SU-DHL-6 (cell line): Measurements from ENCODE around the gene PKDCC.
"Not testable (repeated sequence)": the region's sequence is repeated elsewhere in the genome, so short reads cannot be mapped to it uniquely, and the experiment has no call there.

Experiments used
- H2AFZ ChIP-seq: fragments of 200-600 bp; sonication (generic); 2 replicates; pipeline ENCODE4 v1.6.1; 2014; ENCODE audit warnings: low read depth, mild to moderate bottlenecking, moderate library complexity, mixed read lengths, antibody characterized with exemption, low read length; ENCODE audit not compliant: severe bottlenecking
- H3F3A ChIP-seq: fragments of 200-600 bp; shearing (Covaris generic); 2 replicates; pipeline ENCODE4 v1.6.0; 2016; ENCODE audit warnings: antibody characterized with exemption, mild to moderate bottlenecking; ENCODE audit not compliant: insufficient read depth
- H3K27ac ChIP-seq: fragments of 200-600 bp; sonication (generic); 2 replicates; pipeline ENCODE4 v1.5.1; 2016; ENCODE audit warnings: low read depth, mild to moderate bottlenecking, low read length, moderate library complexity, mixed read lengths
- H3K27me3 ChIP-seq: fragments of 200-600 bp; sonication (generic), shearing (Covaris generic); 2 replicates; pipeline ENCODE4 v1.6.0; 2014; ENCODE audit warnings: mild to moderate bottlenecking, low read length
- H3K36me3 ChIP-seq: fragments of 200-600 bp; sonication (generic); 2 replicates; pipeline ENCODE4 v1.6.1; 2014; ENCODE audit warnings: mild to moderate bottlenecking, low read length, mixed read lengths
- H3K4me2 ChIP-seq: fragments of 300-600, 200-600 bp; shearing (Covaris generic), sonication (generic); 2 replicates; pipeline ENCODE4 v1.6.0; 2014; ENCODE audit warnings: low read length, low read depth, mild to moderate bottlenecking; ENCODE audit not compliant: poor library complexity, severe bottlenecking
- H3K4me3 ChIP-seq: fragments of 200-600 bp; sonication (generic); 2 replicates; pipeline ENCODE4 v1.5.1; 2014; ENCODE audit warnings: antibody characterized with exemption, low read length, mild to moderate bottlenecking, mixed read lengths; ENCODE audit not compliant: insufficient read depth, poor library complexity, severe bottlenecking
- H3K79me2 ChIP-seq: fragments of 200-600 bp; sonication (generic); 2 replicates; pipeline ENCODE4 v1.6.1; 2014; ENCODE audit warnings: mild to moderate bottlenecking, low read length, moderate library complexity; ENCODE audit not compliant: insufficient read depth
- H3K9ac ChIP-seq: fragments of 200-600 bp; sonication (generic); 2 replicates; pipeline ENCODE4 v1.7.0; 2014; ENCODE audit warnings: mild to moderate bottlenecking, low read length
- H3K9me2 ChIP-seq: fragments of 200-600 bp; sonication (generic); replicated peaks from 2 replicates; pipeline ENCODE4 v1.6.1; 2014; ENCODE audit warnings: low read length; ENCODE audit not compliant: insufficient read depth
- H3K9me3 ChIP-seq: fragments of 200-600 bp; sonication (generic); 2 replicates; pipeline ENCODE4 v1.6.1; 2014; ENCODE audit warnings: low read length, mixed read lengths; ENCODE audit not compliant: insufficient read depth
- H4K20me1 ChIP-seq: fragments of 200-600 bp; sonication (generic); 2 replicates; pipeline ENCODE4 v1.6.1; 2014; ENCODE audit warnings: low read depth, mild to moderate bottlenecking, antibody characterized with exemption, low read length, moderate library complexity, mixed read lengths
- EZH2phosphoT487 ChIP-seq: fragments of 200-600 bp; sonication (generic), shearing (Covaris generic); conservative IDR thresholded peaks from 2 replicates; pipeline ENCODE4 v1.6.1; 2018; ENCODE audit warnings: mild to moderate bottlenecking, antibody characterized with exemption, low read length, moderate library complexity, mixed read lengths
- TF ChIP-seq, protein P1 (sequence below): fragments of 200-600 bp; sonication (generic); IDR thresholded peaks from one replicate; pipeline ENCODE4 v1.5.1; 2017; ENCODE audit warnings: antibody characterized with exemption, mild to moderate bottlenecking, low read length, moderate library complexity; ENCODE audit not compliant: insufficient read depth, poor library complexity, severe bottlenecking

PKDCC gene

GRCh38 chr2:42079737-42080287, 32.0 kb downstream of the PKDCC start:
- no peaks in the 10 kb centered on the region for H3K27me3 ChIP-seq
- TF ChIP-seq, protein P1, sequence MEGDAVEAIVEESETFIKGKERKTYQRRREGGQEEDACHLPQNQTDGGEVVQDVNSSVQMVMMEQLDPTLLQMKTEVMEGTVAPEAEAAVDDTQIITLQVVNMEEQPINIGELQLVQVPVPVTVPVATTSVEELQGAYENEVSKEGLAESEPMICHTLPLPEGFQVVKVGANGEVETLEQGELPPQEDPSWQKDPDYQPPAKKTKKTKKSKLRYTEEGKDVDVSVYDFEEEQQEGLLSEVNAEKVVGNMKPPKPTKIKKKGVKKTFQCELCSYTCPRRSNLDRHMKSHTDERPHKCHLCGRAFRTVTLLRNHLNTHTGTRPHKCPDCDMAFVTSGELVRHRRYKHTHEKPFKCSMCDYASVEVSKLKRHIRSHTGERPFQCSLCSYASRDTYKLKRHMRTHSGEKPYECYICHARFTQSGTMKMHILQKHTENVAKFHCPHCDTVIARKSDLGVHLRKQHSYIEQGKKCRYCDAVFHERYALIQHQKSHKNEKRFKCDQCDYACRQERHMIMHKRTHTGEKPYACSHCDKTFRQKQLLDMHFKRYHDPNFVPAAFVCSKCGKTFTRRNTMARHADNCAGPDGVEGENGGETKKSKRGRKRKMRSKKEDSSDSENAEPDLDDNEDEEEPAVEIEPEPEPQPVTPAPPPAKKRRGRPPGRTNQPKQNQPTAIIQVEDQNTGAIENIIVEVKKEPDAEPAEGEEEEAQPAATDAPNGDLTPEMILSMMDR, result no peak
- TF ChIP-seq EZH2phosphoT487, result no peak
- no peaks in the 10 kb centered on the region for H4K20me1 ChIP-seq
- H3K4me2 ChIP-seq, result no peak overlapping the region
- H3K4me3 ChIP-seq, result no peak overlapping the region
- no peaks in the 10 kb centered on the region for H3K36me3 ChIP-seq
- no peaks in the 10 kb centered on the region for H3F3A ChIP-seq
- H3K27ac ChIP-seq, result no peak overlapping the region
- H3K9me3 ChIP-seq, result no peaks in the 10 kb centered on the region
- no peaks in the 10 kb centered on the region for H3K79me2 ChIP-seq
- H3K9ac ChIP-seq, result no peak overlapping the region
- H2AFZ ChIP-seq, result no peak overlapping the region
- no peaks in the 10 kb centered on the region for H3K9me2 ChIP-seq

- H3K9me2 ChIP-seq, H3K4me3 ChIP-seq, H3K79me2 ChIP-seq, H2AFZ ChIP-seq, H3K9ac ChIP-seq, H3F3A ChIP-seq, H3K27ac ChIP-seq, H3K4me2 ChIP-seq, H3K36me3 ChIP-seq, H3K27me3 ChIP-seq, H4K20me1 ChIP-seq, H3K9me3 ChIP-seq: not testable (repeated sequence)
These were observed 33.3 kb downstream of the PKDCC start for GRCh38 chr2:42081151-42081550.

DNA sequence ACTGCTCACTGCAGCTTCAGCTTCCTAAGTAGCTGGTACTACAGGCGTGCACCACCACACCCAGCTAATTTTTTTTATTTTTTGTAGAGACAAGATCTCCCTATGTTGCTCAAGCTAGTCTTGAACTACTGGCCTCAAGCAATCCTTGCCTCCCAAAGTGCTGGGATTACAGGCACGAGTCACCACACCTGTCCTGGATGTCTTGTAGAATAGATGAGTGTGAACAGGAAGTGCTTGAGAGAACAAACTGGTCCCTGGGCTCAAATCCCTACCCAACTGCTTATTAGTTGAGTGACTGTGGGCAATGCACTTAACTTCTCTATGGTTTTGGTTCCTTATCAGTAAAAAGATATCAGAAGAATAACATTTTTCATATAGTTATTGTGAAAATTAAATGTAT, 34.2 kb downstream of the PKDCC start:
- H3K79me2 ChIP-seq, result no peaks in the 10 kb centered on the region
- no peak overlapping the region for H3K9ac ChIP-seq
- H3K27me3 ChIP-seq, result no peaks in the 10 kb centered on the region
- no peak overlapping the region for H3K4me3 ChIP-seq
- no peaks in the 10 kb centered on the region for H4K20me1 ChIP-seq
- no peaks in the 10 kb centered on the region for H3F3A ChIP-seq
- no peak overlapping the region for H3K27ac ChIP-seq
- no peaks in the 10 kb centered on the region for H3K36me3 ChIP-seq
- H3K9me2 ChIP-seq, result no peaks in the 10 kb centered on the region
- no peak for TF ChIP-seq EZH2phosphoT487
- TF ChIP-seq, protein P1, result no peak
- H2AFZ ChIP-seq, result no peak overlapping the region
- no peak overlapping the region for H3K4me2 ChIP-seq
- H3K9me3 ChIP-seq, result no peaks in the 10 kb centered on the region

GRCh38 chr2:42084231-42084671, 36.4 kb downstream of the PKDCC start:
- H3K79me2 ChIP-seq, result no peaks in the 10 kb centered on the region
- H3K9me2 ChIP-seq, result no peaks in the 10 kb centered on the region
- no peak overlapping the region for H3K27ac ChIP-seq
- no peaks in the 10 kb centered on the region for H3F3A ChIP-seq
- TF ChIP-seq, protein P1, result no peak
- no peak for TF ChIP-seq EZH2phosphoT487
- no peak overlapping the region for H3K4me2 ChIP-seq
- H2AFZ ChIP-seq, result no peak overlapping the region
- H3K4me3 ChIP-seq, result no peak overlapping the region
- H3K36me3 ChIP-seq, result no peaks in the 10 kb centered on the region
- no peak overlapping the region for H3K9ac ChIP-seq
- no peaks in the 10 kb centered on the region for H4K20me1 ChIP-seq
- no peaks in the 10 kb centered on the region for H3K27me3 ChIP-seq
- H3K9me3 ChIP-seq, result no peaks in the 10 kb centered on the region

DNA sequence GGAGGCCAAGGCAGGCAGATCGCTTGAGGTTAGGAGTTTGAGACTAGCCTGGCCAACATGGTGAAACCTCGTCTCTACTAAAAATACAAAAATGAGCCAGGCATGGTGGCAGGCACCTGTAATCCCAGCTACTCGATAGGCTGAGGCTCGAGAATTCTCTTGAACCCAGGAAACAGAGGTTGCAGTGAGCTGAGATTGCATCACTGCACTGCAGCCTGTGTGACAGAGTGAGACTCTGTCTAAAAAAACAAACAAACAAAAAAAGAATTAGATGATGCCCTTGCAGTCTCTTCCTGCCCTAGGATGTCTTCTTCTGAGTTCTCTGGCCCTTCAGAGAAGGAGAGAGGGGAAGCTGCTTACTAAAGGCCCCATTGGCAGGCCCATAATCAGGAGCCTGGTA, 37.2 kb downstream of the PKDCC start:
- H2AFZ ChIP-seq, H3K36me3 ChIP-seq, H4K20me1 ChIP-seq, H3K4me2 ChIP-seq, H3K27me3 ChIP-seq, H3K4me3 ChIP-seq, H3K79me2 ChIP-seq, H3F3A ChIP-seq, H3K27ac ChIP-seq, H3K9me2 ChIP-seq, H3K9ac ChIP-seq, H3K9me3 ChIP-seq: not testable (repeated sequence)
